Activated T-helper 1 cell treated with anti-CD3 and anti-CD28 coated beads, Interleukin-2, amount 50 U/mL, for 16 hours (primary cell): ENCODE results near the gene OR2T29.
"Not testable (repeated sequence)": the region's sequence is repeated elsewhere in the genome, so short reads cannot be mapped to it uniquely, and the experiment has no call there.

Experiments used
- DNase-seq, 2 donors: peaks; one replicate each; pipeline ENCODE4 v3.0.0-alpha.2; 2020; ENCODE audit warnings: low read depth in 1 of 2, low spot score in 1 of 2

OR2T29 gene

DNA sequence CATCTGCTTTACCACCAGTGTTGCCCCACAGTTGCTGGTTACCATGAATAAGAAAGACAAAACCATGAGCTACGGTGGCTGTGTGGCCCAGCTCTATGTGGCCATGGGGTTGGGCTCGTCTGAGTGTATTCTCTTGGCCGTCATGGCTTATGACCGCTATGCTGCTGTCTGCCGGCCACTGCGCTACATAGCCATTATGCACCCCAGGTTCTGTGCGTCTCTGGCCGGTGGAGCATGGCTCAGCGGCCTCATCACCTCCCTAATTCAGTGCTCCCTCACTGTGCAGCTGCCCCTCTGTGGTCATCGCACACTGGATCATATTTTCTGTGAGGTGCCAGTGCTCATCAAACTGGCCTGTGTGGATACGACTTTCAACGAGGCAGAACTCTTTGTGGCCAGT lies 40.7 kb downstream of the OR2T29 start:
- no peak for DNase-seq

DNA sequence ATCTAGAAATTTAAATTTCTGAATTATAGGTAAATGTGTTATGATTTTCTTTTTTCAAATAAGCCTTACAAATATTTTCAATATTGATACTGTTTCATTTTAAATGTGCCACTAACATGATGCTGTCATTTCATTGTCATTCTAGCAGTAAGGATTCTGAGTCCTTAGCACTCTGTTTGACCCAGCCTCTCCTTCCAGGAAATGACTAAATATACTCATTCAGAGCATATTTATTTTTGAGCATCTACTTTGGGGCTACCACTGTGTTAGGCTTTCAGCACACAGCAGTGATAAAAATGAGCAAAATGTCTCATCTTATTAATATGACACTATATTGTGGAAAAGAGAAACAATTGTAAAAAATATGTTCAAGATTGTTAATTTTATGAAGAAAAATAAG lies 52.4 kb downstream of the OR2T29 start:
- not testable (repeated sequence) for DNase-seq

GRCh38 chr1:248507773-248508172 lies 54.8 kb downstream of the OR2T29 start, which contains the start of gene OR2G6:
OR2G6 (plus strand) TSS chr1:248508073; CDS start chr1:248521647, 13,574 bp downstream.
- DNase-seq, result not testable (repeated sequence)
